ENCODE data around the gene NTMT1.
A peak's percentile ranks its signal among the peaks of the same experiment; 100 is the strongest.
"Not testable (repeated sequence)": the region's sequence is repeated elsewhere in the genome, so short reads cannot be mapped to it uniquely, and the experiment has no call there.

Gene NTMT1

GRCh38 chr9:129615407-129616285, 10.3 kb upstream of the NTMT1 start:
- DNase-seq: no peak

DNA sequence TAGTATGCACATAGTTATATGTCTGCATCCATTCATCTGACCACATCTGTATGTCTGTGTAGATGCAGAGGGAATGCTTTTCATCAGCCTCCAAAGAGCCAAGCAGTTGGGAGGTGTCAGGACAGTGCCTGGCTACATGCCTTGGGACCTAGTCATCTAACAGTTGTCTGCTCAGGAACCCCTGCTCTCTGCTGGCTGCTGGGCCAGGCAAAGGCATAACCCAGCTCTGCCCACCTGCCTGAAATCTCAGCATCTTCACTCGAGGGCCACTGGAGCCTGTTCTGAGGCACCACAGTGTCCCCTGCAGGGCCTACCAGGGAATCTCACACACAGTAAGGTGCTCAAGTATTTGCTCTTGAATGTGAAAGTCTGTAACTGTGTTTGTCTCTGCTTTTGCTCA, 8.8 kb upstream of the NTMT1 start:
- DNase-seq: no peak

DNA sequence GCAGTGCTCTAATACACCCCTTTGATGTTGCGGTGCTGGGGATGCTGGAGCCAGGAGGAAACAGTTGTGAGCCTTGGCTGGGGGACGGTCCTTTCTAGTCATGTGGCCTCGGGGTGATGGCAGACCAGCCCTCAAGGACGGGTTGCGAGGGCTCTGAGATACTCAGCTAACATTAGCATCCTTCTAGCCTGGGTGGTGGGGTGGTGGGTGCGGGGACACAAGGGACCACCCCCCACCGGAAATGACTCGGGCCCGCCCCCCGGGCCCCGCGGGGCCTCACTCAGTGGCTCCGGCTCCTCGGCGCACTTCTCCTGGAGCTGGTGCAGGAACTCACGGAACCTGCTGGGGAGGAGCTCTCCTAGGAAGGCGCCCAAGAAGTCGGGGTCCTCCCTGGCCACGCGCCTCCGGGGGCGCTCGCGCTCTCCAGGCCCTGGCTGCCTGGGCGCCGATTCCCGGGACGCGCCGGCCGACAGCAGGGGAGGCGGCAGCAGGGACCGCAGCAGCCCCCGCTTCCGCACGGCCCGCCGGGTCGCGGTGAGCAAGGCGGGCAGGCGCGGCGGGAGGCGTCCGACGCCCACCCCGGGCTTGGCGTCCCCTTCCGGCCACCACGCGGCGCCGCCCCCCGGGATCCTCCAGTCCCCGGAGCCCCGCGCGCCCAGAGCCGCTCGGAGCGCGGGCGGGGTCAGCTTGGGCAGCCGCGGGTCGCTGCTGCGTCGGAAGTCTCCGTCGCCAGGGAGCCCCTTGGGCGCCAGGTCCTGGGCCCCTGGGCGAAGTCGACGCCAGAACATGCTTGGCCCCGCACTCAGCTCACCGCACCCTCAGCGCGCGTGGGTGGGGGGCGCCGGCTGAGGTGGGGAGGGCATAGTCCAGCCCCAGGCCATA, 5.9 kb upstream of the NTMT1 start:
- DNase-seq: no peak

DNA sequence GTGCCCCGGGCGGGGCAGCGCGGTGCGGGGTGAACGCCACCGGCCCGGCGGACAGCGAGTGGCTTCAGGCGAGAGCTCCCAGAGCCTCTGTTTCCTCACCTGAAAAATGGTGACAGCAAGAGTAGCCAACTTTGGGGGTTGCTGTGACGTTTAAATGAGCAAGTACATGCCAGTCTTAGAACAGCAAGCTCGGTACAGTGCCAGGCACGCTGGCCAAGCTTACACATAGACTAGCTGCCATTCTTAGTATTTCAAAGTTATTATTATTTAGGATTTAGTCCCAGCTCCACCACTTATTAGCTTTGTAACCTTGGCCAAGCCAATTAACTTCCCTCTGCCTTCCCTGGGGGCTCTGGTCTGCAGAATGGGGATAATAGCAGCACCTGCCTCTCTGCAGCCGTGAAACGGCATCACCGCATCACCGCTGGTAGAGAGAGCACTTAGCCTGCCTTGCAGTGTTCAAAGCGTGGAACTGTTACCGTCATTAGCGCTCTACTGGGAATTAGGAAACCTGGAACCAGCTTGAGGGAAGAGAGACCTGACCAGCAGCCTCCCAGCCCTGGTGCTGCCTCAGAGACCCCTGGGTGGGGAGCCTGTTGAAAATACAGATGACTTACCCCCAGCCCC, 5.2 kb upstream of the NTMT1 start, which contains the start of gene C9orf50:
Gene C9orf50, minus strand, starts transcription at position 433 of the 627 bp plus-strand sequence. CDS start 527 bp downstream, outside the sequence.
- DNase-seq: no peak

DNA sequence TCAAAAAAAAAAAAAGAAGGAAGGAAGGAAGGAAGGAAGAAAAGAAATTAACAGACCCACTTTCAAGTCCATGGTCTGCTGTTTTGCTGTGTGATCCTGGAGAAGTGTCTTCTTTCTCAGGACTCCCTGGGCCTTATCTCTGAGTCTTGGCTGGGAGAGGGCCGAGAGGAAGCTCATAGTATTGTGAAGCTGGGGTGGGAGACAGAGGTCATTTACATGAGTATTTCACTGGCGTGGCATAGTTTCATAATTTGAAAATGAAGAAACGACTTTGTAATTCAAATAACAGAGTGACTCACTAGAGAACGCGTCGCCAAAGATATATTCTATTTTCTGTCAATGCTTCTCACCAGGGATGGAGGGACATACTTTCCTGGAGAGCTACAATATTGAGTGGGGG, 2.6 kb upstream of the NTMT1 start:
- DNase-seq: no peak

- DNase-seq: peak; percentile 52
Measured at GRCh38 chr9:129624168-129624759, 1.7 kb upstream of the NTMT1 start.

- peak; percentile 14 for DNase-seq
Measured at GRCh38 chr9:129624947-129625346, 1.0 kb upstream of the NTMT1 start.

DNA sequence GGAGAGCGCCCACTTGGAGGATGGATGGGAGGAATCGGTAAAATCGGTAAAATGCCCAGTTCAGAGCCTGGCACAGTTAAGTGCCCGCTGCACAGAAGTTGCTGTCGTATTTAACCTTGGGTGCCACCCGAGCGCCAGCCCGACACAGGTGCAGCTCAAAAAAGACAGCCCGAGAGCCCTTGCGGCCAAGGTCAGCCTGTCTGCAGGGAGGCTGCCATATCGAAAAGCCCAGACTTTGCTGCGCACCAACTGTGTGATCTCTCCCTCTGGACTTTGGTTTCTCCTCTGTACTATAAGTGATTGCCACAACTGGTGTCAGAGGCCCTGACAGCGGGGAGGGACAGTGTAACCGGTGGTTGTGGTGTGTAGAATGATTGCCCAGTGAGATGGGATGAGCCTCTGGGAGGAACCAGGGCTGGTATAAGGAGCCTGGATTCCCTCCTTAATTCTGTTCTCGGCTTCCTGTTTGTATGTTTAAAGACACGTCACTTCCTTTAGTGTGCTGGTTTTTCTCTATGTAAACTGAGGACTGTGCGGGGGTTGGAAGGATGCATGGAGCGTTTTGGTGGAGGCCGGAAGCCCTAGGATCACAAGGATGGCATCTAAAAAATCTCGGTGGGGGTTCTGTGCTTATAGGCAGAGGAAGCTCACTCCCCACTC, 792 bp downstream of the NTMT1 start:
- peak; percentile 11 for DNase-seq

- no peak for DNase-seq
Measured at GRCh38 chr9:129627556-129628440, 1.8 kb downstream of the NTMT1 start.

GRCh38 chr9:129628709-129629108, 2.7 kb downstream of the NTMT1 start:
- DNase-seq: no peak

DNA sequence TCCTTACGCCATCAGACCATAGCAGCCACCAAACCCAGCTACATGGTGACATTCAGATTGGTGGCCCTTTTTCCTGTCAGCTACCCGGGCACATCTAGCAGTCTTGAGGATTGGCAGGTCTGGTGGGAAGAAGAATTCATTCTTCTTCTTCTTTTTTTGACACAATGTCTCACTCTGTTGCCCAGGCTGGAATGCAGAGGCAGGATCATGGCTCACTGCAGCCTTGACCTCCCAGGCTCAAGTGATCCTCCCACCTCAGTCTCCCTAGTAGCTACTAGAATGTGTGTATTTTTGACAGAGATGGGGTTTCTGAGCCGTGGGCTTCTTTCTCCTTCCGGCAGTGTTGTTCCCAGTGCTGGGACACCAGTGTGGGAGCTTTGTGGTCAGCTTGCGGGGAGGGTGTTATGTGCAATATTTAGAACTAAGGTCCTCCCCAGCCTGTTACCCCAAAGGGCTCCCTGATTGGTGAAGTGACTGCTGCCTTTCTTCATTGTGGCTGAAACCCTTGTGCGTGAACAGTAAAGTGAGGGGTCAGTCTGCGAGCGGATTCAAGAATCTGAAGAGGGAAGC, 3.4 kb downstream of the NTMT1 start:
- DNase-seq: no peak

DNA sequence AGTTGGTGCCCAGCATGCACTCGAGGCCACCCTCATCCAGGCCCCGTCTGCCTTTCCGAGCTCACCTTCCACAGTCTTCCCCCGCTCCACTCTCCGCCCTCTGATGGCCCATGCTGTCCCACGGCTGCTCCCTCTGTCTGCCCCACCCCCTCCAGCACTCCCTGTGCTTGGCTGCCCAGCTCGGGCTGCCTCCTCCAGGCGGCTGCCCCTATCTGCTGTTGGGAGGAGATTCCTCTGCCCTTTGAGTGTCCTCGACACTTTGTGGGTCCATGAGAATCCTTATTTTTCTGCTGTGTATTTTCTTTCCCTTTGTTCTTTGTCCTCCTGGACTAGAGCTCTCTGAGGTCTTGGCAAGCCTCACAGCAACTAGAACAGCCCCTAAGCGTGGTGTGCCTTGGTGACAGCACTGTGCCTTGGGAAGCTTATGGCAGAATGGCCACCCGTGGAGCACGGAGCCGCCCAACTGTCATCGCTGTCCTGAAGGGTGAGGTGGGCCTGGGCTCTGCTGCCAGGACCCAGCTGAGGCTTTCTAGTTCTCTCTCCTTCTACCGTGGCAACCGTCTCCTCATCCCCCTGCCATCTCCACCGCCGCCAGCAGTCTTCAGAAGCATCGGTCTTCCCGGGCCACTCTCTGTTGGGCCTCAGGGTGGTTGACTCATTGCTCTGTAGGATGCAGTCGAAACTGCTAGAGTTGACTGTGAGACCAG, 5.2 kb downstream of the NTMT1 start:
- DNase-seq: no peak

DNA sequence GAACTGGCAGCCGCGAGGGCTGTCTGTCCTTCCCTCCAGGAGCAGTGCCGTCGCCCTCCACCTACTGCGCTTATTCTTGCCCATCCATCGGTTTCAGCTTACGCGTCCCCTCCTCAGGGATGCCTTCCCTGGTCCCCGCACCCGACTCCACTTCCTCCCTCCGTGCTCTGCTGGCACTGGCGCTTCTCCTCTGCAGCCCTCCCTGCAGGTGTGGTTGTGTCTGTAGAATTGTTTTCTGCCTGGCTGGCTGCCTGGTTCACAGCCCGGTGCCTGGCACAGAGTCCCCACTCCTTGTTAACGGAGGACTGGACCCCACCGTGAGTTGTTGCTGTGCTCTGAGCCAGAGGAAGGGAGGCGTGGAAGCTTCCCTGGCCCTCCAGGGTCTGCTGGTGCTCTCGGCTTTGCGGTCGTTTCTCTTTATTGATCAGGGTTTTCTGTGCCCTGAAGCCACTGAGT, 5.7 kb downstream of the NTMT1 start:
- no peak for DNase-seq

DNA sequence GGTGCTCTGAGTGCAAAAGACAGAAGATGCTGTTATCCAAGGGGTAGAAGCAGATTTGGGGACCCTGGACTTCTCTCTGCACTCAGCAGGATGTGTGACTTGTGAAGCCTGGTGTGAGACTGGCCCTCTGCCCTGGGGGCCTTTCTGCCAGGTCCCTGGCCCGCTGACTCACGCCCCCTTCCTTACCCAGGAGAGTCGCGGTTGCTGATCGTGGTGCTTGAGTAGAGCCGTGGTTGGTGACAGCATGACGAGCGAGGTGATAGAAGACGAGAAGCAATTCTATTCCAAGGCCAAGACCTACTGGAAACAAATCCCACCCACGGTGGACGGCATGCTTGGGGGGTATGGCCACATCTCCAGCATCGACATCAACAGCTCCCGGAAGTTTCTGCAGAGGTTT, 6.5 kb downstream of the NTMT1 start:
- DNase-seq: no peak

DNA sequence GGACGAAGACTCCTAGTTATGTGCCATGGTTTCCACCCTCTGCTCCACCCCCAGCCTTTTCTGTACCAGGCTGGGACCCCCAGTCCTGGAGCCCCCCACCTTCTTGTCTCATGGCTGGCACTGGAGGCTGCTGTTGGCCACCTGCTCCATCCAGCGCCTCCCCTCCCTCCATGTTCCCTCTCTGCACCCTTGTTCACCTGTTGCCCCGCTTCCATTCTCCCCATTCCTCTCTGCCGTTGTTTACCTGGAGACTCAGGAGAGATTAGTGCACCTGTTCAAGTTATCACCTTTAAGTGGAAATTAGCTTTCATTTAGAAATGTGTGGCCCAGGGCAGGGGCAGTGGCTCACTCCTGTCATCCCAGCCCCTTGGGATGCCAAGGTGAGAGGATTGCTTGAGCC, 7.2 kb downstream of the NTMT1 start:
- no peak for DNase-seq

GRCh38 chr9:129633848-129634247, 7.9 kb downstream of the NTMT1 start:
- no peak for DNase-seq

GRCh38 chr9:129635099-129636065, 9.4 kb downstream of the NTMT1 start:
- no peak for DNase-seq

DNA sequence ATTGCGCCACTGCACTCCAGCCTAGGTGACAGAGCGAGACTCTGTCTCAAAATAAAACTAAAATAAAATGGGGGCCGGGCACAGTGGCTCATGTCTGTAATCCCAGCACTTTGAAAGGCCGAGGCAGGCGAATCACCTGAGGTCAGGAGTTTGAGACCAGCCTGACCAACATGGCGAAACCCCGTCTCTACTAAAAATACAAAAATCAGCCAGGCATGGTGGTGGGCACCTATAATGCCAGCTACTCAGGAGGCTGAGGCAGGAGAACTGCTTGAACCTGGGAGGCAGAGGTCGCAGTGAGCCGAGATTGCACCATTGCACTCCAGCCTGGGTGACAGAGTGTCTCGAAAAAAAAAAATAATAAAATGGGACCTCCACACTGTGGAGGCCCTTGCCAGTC, 10.4 kb downstream of the NTMT1 start:
- DNase-seq: not testable (repeated sequence)

GRCh38 chr9:129637102-129637501, 11.1 kb downstream of the NTMT1 start:
- DNase-seq: no peak
